Measurements from ENCODE around the gene SNX25. TPM values are rescaled to one million over a fixed set of nuclear protein-coding genes. Genes with fewer than 3 reads are reported as not detected.
"Not testable (repeated sequence)": the region's sequence is repeated elsewhere in the genome, so short reads cannot be mapped to it uniquely, and the experiment has no call there.

Gene SNX25
- total and polyA plus RNA-seq, 3 donors from 2014 or later: 20.2 to 50.5 (median 45.0) TPM

GRCh38 chr4:185323606-185324005, 114.2 kb downstream of the SNX25 start:
- H3K4me3 ChIP-seq: no peak overlapping the region

GRCh38 chr4:185324361-185324760, 115.0 kb downstream of the SNX25 start:
- H3K4me3 ChIP-seq; H3K36me3 ChIP-seq (ENCODE audit: low read depth, missing control alignments); intact Hi-C loops (cut with DNase I; ENCODE audit: low total_unique reads); DNase-seq; H3K9me3 ChIP-seq; H3K27ac ChIP-seq; H3K4me1 ChIP-seq; H3K27me3 ChIP-seq: not testable (repeated sequence)
- 77 to 81% methylated on average over 6 of the region's 6 CpGs for WGBS, 2 donors

More at GRCh38 chr4:185323606-185324005, 114.2 kb downstream of the SNX25 start:
- TF ChIP-seq CTCF (IDR thresholded peaks at IDR 0.05): no peak
- TF ChIP-seq POLR2A (IDR thresholded peaks at IDR 0.05): no peak
- WGBS, 2 donors: 93 to 100% methylated on average over 1 of the region's 1 CpG
- no peak for DNase-seq
- intact Hi-C loops (cut with DNase I; ENCODE audit: low total_unique reads): no loop called here
- H3K9me3 ChIP-seq: no peaks in the 10 kb centered on the region
- no peaks in the 10 kb centered on the region for H3K4me1 ChIP-seq
- H3K27me3 ChIP-seq: no peaks in the 10 kb centered on the region
- H3K27ac ChIP-seq: no peak overlapping the region
- H3K36me3 ChIP-seq (ENCODE audit: low read depth, missing control alignments): no peaks in the 10 kb centered on the region

- H3K4me3 ChIP-seq; H3K9me3 ChIP-seq; H3K36me3 ChIP-seq (ENCODE audit: low read depth, missing control alignments); H3K27ac ChIP-seq; DNase-seq; H3K4me1 ChIP-seq; intact Hi-C loops (cut with DNase I; ENCODE audit: low total_unique reads); H3K27me3 ChIP-seq: not testable (repeated sequence)
- 75 to 86% methylated on average over 1 of the region's 1 CpG for WGBS, 2 donors
Measured at GRCh38 chr4:185325721-185326120, 116.3 kb downstream of the SNX25 start.

GRCh38 chr4:185328586-185328985, 119.2 kb downstream of the SNX25 start:
- Histone ChIP-seq H3K4me1 (no peaks in the 10 kb centered on the region), H3K9me3 (no peaks in the 10 kb centered on the region), H3K27me3 (no peaks in the 10 kb centered on the region), H3K4me3 (no peak overlapping the region), H3K36me3 (ENCODE audit: low read depth, missing control alignments) (no peaks in the 10 kb centered on the region), H3K27ac (no peak overlapping the region)
- no peak for TF ChIP-seq POLR2A (IDR thresholded peaks at IDR 0.05)
- TF ChIP-seq CTCF (IDR thresholded peaks at IDR 0.05): no peak
- no peak for DNase-seq
- WGBS, 2 donors: 93 to 96% methylated on average over 7 of the region's 7 CpGs
- intact Hi-C loops (cut with DNase I; ENCODE audit: low total_unique reads): no loop called here

GRCh38 chr4:185329879-185330510, 120.6 kb downstream of the SNX25 start:
- H3K9me3 ChIP-seq; H3K4me3 ChIP-seq; H3K27me3 ChIP-seq; DNase-seq; intact Hi-C loops (cut with DNase I; ENCODE audit: low total_unique reads); H3K4me1 ChIP-seq; H3K27ac ChIP-seq; H3K36me3 ChIP-seq (ENCODE audit: low read depth, missing control alignments): not testable (repeated sequence)
- WGBS, 2 donors: 89 to 100% methylated on average over 2 of the region's 2 CpGs

GRCh38 chr4:185332575-185333464, 123.4 kb downstream of the SNX25 start:
- intact Hi-C loops (cut with DNase I; ENCODE audit: low total_unique reads): no loop called here
- no peaks in the 10 kb centered on the region for H3K27me3 ChIP-seq
- no peaks in the 10 kb centered on the region for H3K4me1 ChIP-seq
- no peak for TF ChIP-seq CTCF (IDR thresholded peaks at IDR 0.05)
- no peak for TF ChIP-seq POLR2A (IDR thresholded peaks at IDR 0.05)
- DNase-seq: no peak
- H3K4me3 ChIP-seq: no peak overlapping the region
- WGBS, 2 donors: 84 to 96% methylated on average over 3 of the region's 3 CpGs
- no peaks in the 10 kb centered on the region for H3K36me3 ChIP-seq (ENCODE audit: low read depth, missing control alignments)
- H3K9me3 ChIP-seq: no peaks in the 10 kb centered on the region
- no peak overlapping the region for H3K27ac ChIP-seq
